Muscle of arm (tissue), 12 donors: Measurements from ENCODE around the gene UBE2J2. TPM values are rescaled to one million over a fixed set of nuclear protein-coding genes. Genes with fewer than 3 reads are reported as not detected.

Experiments
- polyA plus RNA-seq, 12 donors: library from polyadenylated mRNA; unstranded; fragments of 120-200 nt; gene quantifications; one replicate each; pipeline ENCODE4 v1.2.1, GENCODE V29; 2013; ENCODE audit not compliant: insufficient read length in 12 of 12

Gene UBE2J2
- polyA plus RNA-seq, 12 donors, result 28.1 to 52.6 (median 37.7) TPM; not detected in 1

Other genes with a start within 250 kb of the UBE2J2 start
- under 1 TPM in 5 of 12 donors, not detected in 7; 0.09 to 0.43 (median 0.13) TPM for gene RNF223, start 199.5 kb downstream of the UBE2J2 start, polyA plus RNA-seq
- 10 to 100 TPM in 1 of 12 donors, 1 to 10 TPM in 10, not detected in 1; 3.5 to 11.4 (median 5.6) TPM for gene C1orf159, start 157.8 kb downstream of the UBE2J2 start, polyA plus RNA-seq
- under 1 TPM in 7 of 12 donors, not detected in 5; 0.10 to 0.72 (median 0.33) TPM for gene TTLL10, start 100.0 kb downstream of the UBE2J2 start, polyA plus RNA-seq
- 1 to 10 TPM in 9 of 12 donors, under 1 TPM in 1, not detected in 2; 0.87 to 4.2 (median 2.6) TPM for gene TNFRSF18, start 67.3 kb downstream of the UBE2J2 start, polyA plus RNA-seq
- 1 to 10 TPM in 10 of 12 donors, not detected in 2; 1.1 to 2.5 (median 1.7) TPM for gene TNFRSF4, start 59.7 kb downstream of the UBE2J2 start, polyA plus RNA-seq
- 100 to 1,000 TPM in 2 of 12 donors, 10 to 100 TPM in 9, not detected in 1; 71.1 to 160 (median 81.8) TPM for gene SDF4, start 41.9 kb downstream of the UBE2J2 start, polyA plus RNA-seq
- 100 to 1,000 TPM in 1 of 12 donors, 10 to 100 TPM in 11; 12.3 to 155 (median 16.1) TPM for gene B3GALT6, start 41.6 kb downstream of the UBE2J2 start, polyA plus RNA-seq
- 1 to 10 TPM in 10 of 12 donors, not detected in 2; 2.0 to 5.4 (median 2.4) TPM for gene C1QTNF12, start 27.1 kb downstream of the UBE2J2 start, polyA plus RNA-seq
- gene SCNN1D, start 6.6 kb upstream of the UBE2J2 start, polyA plus RNA-seq, result 10 to 100 TPM in 1 of 12 donors, 1 to 10 TPM in 10, not detected in 1; 2.4 to 10.0 (median 4.3) TPM
- 10 to 100 TPM in 11 of 12 donors, not detected in 1; 27.5 to 88.5 (median 36.2) TPM for gene ACAP3, start 34.1 kb upstream of the UBE2J2 start, polyA plus RNA-seq
- 1 to 10 TPM in 10 of 12 donors, not detected in 2; 3.3 to 8.0 (median 5.2) TPM for gene PUSL1, start 34.7 kb upstream of the UBE2J2 start, polyA plus RNA-seq
- gene INTS11, start 50.8 kb upstream of the UBE2J2 start, polyA plus RNA-seq, result 100 to 1,000 TPM in 2 of 12 donors, 10 to 100 TPM in 9, not detected in 1; 60.1 to 138 (median 75.5) TPM
- 10 to 100 TPM in 11 of 12 donors, not detected in 1; 10.5 to 22.7 (median 13.5) TPM for gene CPTP, start 50.9 kb upstream of the UBE2J2 start, polyA plus RNA-seq
- 1 to 10 TPM in 10 of 12 donors, not detected in 2; 1.0 to 4.6 (median 2.1) TPM for gene TAS1R3, start 57.4 kb upstream of the UBE2J2 start, polyA plus RNA-seq
- gene DVL1, start 75.6 kb upstream of the UBE2J2 start, polyA plus RNA-seq, result 10 to 100 TPM in 11 of 12 donors, not detected in 1; 24.2 to 54.3 (median 33.0) TPM
- 100 to 1,000 TPM in 2 of 12 donors, 10 to 100 TPM in 9, not detected in 1; 48.9 to 192 (median 66.7) TPM for gene MXRA8, start 84.7 kb upstream of the UBE2J2 start, polyA plus RNA-seq
- 10 to 100 TPM in 11 of 12 donors, not detected in 1; 42.4 to 71.8 (median 52.7) TPM for gene AURKAIP1, start 101.4 kb upstream of the UBE2J2 start, polyA plus RNA-seq
- gene CCNL2, start 125.5 kb upstream of the UBE2J2 start, polyA plus RNA-seq, result 100 to 1,000 TPM in 11 of 12 donors, not detected in 1; 116 to 262 (median 151) TPM
- gene MRPL20, start 133.4 kb upstream of the UBE2J2 start, polyA plus RNA-seq, result 100 to 1,000 TPM in 9 of 12 donors, 10 to 100 TPM in 2, not detected in 1; 96.9 to 118 (median 106) TPM
- 10 to 100 TPM in 10 of 12 donors, 1 to 10 TPM in 1, not detected in 1; 9.0 to 27.8 (median 13.8) TPM for gene ANKRD65, start 147.4 kb upstream of the UBE2J2 start, polyA plus RNA-seq
- 100 to 1,000 TPM in 1 of 12 donors, 10 to 100 TPM in 11; 37.0 to 205 (median 46.0) TPM for gene VWA1, start 161.8 kb upstream of the UBE2J2 start, polyA plus RNA-seq
- gene ATAD3C, start 175.8 kb upstream of the UBE2J2 start, polyA plus RNA-seq, result 1 to 10 TPM in 1 of 12 donors, under 1 TPM in 9, not detected in 2; 0.33 to 2.8 (median 0.64) TPM
- 10 to 100 TPM in 7 of 12 donors, 1 to 10 TPM in 4, not detected in 1; 5.7 to 50.0 (median 10.4) TPM for gene ATAD3B, start 197.9 kb upstream of the UBE2J2 start, polyA plus RNA-seq
- gene ATAD3A, start 238.3 kb upstream of the UBE2J2 start, polyA plus RNA-seq, result 10 to 100 TPM in 10 of 12 donors, 1 to 10 TPM in 1, not detected in 1; 8.6 to 27.8 (median 13.4) TPM